ENCODE results near the gene ZNF618. TPM values are rescaled to one million over a fixed set of nuclear protein-coding genes. Genes with fewer than 3 reads are reported as not detected.
A peak's percentile ranks its signal among the peaks of the same experiment; 100 is the strongest.

Gene ZNF618
- total RNA-seq, 1 experiment from 2014 or later, result 29.4 TPM

DNA sequence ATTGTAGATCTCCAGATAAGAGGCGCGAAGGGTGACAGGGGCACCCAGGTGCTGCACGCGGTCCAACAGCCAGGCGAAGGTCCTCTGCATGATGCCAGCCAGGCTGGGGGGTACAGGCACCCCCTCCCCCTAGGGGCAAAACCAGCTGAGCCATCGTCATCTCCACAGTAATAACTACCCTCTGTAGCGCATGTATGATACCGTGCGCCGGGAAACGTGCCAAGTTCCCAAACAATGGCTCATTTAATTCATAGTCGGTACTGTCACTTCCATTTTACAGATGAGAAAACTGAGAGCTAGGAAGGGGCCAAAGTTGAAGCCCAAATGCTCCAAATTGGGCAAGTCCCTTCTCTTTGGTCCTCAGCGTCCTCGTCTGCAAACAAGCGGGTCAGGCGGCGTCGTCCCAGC lies 221.5 kb downstream of the ZNF618 start:
- intact Hi-C loops (cut with micrococcal nuclease; ENCODE audit: unreplicated experiment), result no loop called here
- Histone ChIP-seq H3K9me3 (ENCODE audit: low read depth, low read length, poor library complexity, severe bottlenecking) (peaks cover 6% of the 10 kb centered on the region), H3K27me3 (replicated peaks; ENCODE audit: insufficient read depth, low read depth, low read length, poor library complexity) (no peaks in the 10 kb centered on the region), H3K27ac (ENCODE audit: low read depth, low read length, poor library complexity, severe bottlenecking) (no peak overlapping the region), H3K36me3 (ENCODE audit: insufficient read depth, low read length, poor library complexity, severe bottlenecking) (no peaks in the 10 kb centered on the region), H3K4me3 (ENCODE audit: low read depth, low read length, poor library complexity, severe bottlenecking) (peak overlapping the region; percentile 56), H3K4me1 (ENCODE audit: insufficient read depth, low read length, poor library complexity, severe bottlenecking) (no peaks in the 10 kb centered on the region)
- POLR2A ChIA-PET (ENCODE audit: low non-redundant PET), result no interaction called here
- peak; percentile 19 for DNase-seq (ENCODE audit: low spot score)
- CTCF ChIA-PET, result no interaction called here
- no TSS peak for BruUV-seq (replicated peaks)
- TF ChIP-seq, protein P1, sequence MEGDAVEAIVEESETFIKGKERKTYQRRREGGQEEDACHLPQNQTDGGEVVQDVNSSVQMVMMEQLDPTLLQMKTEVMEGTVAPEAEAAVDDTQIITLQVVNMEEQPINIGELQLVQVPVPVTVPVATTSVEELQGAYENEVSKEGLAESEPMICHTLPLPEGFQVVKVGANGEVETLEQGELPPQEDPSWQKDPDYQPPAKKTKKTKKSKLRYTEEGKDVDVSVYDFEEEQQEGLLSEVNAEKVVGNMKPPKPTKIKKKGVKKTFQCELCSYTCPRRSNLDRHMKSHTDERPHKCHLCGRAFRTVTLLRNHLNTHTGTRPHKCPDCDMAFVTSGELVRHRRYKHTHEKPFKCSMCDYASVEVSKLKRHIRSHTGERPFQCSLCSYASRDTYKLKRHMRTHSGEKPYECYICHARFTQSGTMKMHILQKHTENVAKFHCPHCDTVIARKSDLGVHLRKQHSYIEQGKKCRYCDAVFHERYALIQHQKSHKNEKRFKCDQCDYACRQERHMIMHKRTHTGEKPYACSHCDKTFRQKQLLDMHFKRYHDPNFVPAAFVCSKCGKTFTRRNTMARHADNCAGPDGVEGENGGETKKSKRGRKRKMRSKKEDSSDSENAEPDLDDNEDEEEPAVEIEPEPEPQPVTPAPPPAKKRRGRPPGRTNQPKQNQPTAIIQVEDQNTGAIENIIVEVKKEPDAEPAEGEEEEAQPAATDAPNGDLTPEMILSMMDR (conservative IDR thresholded peaks at IDR 0.05; ENCODE audit: low read depth, low read length), result no peak
- no peak for TF ChIP-seq EZH2 (IDR thresholded peaks at IDR 0.05; ENCODE audit: borderline replicate concordance, low read depth, low read length, poor library complexity, severe bottlenecking)

DNA sequence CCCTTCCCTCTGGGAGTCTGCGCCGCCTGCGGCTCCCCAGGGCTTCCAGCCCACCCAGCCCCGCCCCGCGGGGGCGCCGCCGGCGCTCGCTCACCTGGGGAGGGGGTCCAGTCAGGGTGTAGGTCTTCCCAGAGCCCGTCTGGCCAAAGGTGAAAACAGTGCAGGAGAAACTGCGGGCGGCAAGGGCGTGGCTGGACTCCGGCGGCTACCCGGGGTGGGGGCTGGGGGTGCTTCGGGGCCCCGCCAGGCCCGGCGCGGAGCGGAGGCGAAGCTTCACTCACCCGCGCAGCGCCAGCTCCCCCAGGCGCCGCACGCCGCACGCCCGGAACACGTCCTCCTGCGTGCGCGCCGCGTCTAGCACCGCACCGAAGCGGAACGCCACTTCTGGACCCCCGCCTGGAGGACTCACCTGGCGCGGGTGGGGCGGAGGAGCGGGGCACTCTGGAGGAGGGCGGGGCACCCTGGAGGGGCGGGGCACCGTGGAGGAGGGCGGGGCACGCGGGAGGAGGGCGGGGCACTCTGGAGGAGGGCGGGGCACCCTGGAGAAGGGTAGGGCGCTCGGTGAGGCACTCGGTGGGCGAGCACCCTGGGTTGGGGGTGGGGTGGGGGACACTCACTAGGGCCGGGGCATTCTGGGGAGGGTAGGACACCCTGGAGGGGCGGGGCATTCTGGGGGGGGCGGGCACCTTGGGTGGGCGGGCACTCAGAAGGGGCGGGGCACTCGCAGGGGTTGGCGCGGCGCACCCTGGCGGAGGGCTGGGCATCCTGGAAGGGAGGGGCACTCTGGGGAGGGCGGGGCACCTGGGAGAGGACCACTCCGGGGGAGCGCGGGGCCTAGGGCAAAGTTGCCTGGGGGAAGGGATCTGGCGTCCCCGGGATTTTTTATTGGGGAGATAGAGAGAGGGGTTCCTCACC lies 222.2 kb downstream of the ZNF618 start:
- Histone ChIP-seq H3K4me1 (ENCODE audit: insufficient read depth, low read length, poor library complexity, severe bottlenecking) (no peaks in the 10 kb centered on the region), H3K27ac (ENCODE audit: low read depth, low read length, poor library complexity, severe bottlenecking) (no peak overlapping the region), H3K4me3 (ENCODE audit: low read depth, low read length, poor library complexity, severe bottlenecking) (peak overlapping the region; percentile 56), H3K27me3 (replicated peaks; ENCODE audit: insufficient read depth, low read depth, low read length, poor library complexity) (no peaks in the 10 kb centered on the region), H3K9me3 (ENCODE audit: low read depth, low read length, poor library complexity, severe bottlenecking) (peaks cover 6% of the 10 kb centered on the region), H3K36me3 (ENCODE audit: insufficient read depth, low read length, poor library complexity, severe bottlenecking) (no peaks in the 10 kb centered on the region)
- DNase-seq (ENCODE audit: low spot score), result peak; percentile 66
- TF ChIP-seq, protein P1 (conservative IDR thresholded peaks at IDR 0.05; ENCODE audit: low read depth, low read length), result no peak
- TF ChIP-seq EZH2 (IDR thresholded peaks at IDR 0.05; ENCODE audit: borderline replicate concordance, low read depth, low read length, poor library complexity, severe bottlenecking), result no peak
- POLR2A ChIA-PET (ENCODE audit: low non-redundant PET), result no interaction called here
- CTCF ChIA-PET, result no interaction called here
- BruUV-seq (replicated peaks), result no TSS peak
- intact Hi-C loops (cut with micrococcal nuclease; ENCODE audit: unreplicated experiment), result no loop called here

DNA sequence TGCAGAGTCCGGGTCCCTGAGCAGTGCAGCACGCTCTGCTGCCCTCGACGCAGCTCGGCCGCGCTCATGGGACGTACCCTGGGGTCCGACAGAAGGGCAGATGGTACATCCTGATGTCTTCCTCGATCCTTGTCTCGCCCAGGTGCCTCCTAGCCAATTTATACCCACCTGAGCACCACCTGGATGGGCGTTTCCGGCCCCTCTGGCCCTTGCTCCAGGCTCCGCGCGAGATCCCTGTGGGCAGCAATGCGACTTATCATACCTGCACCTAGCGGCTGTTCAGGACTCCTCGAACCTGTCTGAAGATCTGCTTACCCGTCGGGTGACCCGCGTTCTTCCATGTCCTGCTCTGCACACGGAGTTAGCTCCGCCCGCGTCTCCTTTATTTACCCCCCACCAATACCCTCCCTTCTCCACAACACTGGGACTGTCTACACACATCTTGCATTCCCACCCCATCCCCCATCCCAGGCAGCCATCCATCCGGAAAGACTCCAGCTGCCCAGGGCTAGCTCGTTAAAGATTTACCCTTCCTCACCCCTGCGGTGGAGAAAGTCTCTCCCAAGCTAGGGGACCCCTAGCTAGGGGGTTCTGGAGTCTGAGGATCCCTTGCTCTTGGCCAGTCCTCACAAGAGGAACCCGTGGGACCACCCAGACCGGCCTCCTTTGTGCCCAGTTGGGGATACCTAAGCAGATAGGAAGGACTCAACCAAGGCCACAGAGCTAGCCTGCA lies 223.0 kb downstream of the ZNF618 start, which contains the start of gene KIF12:
Gene KIF12 (minus strand): TSS at position 357 of the 733 bp plus-strand sequence. CDS start 16 bp downstream, at position 341.
- no peak for TF ChIP-seq EZH2 (IDR thresholded peaks at IDR 0.05; ENCODE audit: borderline replicate concordance, low read depth, low read length, poor library complexity, severe bottlenecking)
- TF ChIP-seq, protein P1 (conservative IDR thresholded peaks at IDR 0.05; ENCODE audit: low read depth, low read length), result no peak
- Histone ChIP-seq H3K27ac (ENCODE audit: low read depth, low read length, poor library complexity, severe bottlenecking) (no peak within 1 kb of the TSS), H3K4me3 (ENCODE audit: low read depth, low read length, poor library complexity, severe bottlenecking) (peak within 1 kb of the TSS; percentile 56), H3K27me3 (replicated peaks; ENCODE audit: insufficient read depth, low read depth, low read length, poor library complexity) (peaks cover 4% of the 10 kb centered on the region), H3K36me3 (ENCODE audit: insufficient read depth, low read length, poor library complexity, severe bottlenecking) (no peaks in the 10 kb centered on the region), H3K4me1 (ENCODE audit: insufficient read depth, low read length, poor library complexity, severe bottlenecking) (no peaks in the 10 kb centered on the region), H3K9me3 (ENCODE audit: low read depth, low read length, poor library complexity, severe bottlenecking) (peaks cover 6% of the 10 kb centered on the region)
- intact Hi-C loops (cut with micrococcal nuclease; ENCODE audit: unreplicated experiment), result no loop called here
- DNase-seq (ENCODE audit: low spot score), result no peak
- ChIA-PET POLR2A (ENCODE audit: low non-redundant PET) (no interaction called here), CTCF (no interaction called here)
- BruUV-seq (replicated peaks), result no TSS peak

Data from A673 (cell line).